Kidney glomerular epithelial cell (primary cell): ENCODE data around the gene MLLT3.

Source experiments
- DNase-seq: peaks from one replicate; lab custom pipeline; 2025; lab: John Stamatoyannopoulos, UW

MLLT3 gene

GRCh38 chr9:20477940-20478620 lies 144.2 kb downstream of the MLLT3 start:
- no peak for DNase-seq

GRCh38 chr9:20476912-20477521 lies 145.3 kb downstream of the MLLT3 start:
- DNase-seq = no peak

GRCh38 chr9:20474496-20474895 lies 147.8 kb downstream of the MLLT3 start:
- DNase-seq = no peak

GRCh38 chr9:20473515-20474013 lies 148.7 kb downstream of the MLLT3 start:
- DNase-seq = no peak

DNA sequence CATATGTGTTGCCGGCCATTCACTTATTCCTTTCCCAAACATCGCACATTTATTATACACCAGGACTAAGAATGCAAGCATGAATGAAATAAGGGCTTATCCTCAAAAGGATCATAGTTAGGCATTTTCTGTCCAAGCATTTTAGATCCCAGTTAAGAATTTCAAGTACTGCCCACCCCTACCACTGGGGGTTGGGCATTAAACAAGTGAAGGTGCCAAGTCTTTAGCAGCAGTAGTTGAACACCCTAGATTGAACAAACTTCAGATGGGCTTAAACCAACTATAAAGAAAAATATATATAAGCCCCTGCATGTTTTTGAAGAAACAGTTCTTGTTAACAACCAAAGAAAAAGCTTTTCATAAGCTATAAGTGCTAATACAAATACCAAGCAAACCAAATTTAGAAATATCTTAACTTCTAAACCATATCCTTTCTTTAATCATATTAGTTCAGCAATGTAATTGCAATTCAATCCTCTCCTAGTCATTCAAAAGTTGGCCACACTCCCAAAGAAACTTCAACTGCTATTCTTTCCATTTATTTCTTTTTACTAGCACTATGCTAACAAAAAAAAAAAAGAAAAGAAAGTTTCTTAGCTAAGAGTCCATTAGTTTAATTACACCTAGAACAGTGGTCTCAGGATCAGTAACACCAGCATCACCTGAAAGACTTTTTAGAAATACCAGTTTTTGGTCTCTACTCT lies 149.8 kb downstream of the MLLT3 start:
- DNase-seq = no peak

GRCh38 chr9:20466328-20467008 lies 155.8 kb downstream of the MLLT3 start:
- no peak for DNase-seq

DNA sequence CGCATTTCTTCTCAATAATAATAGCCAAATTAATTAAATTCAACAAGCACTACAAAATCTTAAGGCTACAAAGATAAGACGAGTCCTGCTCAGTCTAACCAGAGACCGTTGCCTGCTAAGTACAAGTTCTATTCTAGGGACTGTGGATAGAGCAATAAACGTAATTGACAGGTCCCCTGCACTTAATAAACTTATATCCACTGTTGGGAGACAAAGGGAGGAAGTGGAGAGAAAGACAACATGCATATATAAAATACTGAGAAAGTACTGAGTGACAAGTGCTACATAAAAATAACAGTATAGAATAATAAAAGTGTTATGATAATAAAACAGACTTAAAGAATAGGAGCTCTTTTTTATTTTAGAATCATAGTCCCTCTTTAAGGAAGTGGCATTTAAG lies 158.1 kb downstream of the MLLT3 start:
- DNase-seq = no peak

- DNase-seq = no peak
Measured at GRCh38 chr9:20463823-20464222, 158.5 kb downstream of the MLLT3 start.

- DNase-seq = no peak
Measured at GRCh38 chr9:20462410-20462809, 159.9 kb downstream of the MLLT3 start.

GRCh38 chr9:20447291-20447690 lies 175.0 kb downstream of the MLLT3 start:
- DNase-seq = no peak

DNA sequence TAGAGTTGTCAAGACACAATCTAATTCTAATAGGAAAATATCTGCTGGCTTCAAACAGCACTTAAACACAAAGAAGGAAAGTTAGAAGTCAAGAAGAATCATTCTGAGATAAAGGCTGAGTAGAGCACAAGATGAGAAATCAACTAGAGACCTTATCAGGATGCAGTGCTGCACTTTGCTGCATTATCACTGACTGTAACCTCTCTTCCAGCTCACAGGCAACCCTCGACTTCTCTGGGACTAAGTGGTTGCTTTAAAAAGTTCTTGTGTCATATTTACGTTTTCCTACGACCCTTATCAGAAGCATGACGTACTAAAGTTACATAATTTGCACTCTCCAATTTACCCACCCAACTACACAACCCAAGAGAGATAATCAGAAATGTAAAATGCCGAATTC lies 176.1 kb downstream of the MLLT3 start:
- DNase-seq = no peak

DNA sequence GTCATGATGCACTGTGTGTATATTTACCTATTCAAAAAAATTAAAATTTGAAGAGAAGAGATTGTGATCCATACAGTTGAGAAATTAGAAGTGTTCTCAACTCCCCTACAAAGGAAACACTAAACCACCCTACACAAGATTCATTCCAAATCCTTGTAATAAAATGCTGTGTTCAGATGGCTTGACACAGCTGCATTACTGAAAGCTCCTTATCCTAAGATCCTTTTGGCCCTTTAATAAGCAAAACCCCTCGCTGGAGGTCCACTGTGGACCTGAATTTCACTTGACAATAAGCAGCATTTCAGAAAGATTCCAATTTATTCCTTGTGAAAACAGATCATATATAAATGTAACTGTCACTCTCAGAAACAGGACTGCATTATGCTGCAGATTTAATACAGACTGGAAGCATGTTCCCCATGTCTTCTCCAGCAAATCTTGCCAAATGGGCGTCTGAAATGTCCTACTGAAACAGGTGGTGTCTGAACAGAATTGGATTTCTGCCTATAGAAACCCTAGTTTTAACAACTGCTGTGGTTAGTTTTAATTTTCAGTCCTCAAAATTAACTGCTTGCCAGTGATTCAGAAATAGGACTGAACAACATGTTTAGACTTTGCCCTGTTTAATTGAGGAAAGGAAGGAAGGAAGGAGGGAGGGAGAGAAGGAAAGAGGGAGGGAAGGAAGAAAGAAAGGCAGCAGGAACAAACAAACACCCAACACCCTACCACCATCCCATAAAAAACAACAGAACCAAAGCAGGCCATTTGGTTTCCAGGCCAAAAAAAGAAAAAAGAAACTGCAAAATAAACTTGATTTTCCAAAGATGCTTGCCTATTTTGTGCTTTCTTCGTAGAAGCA lies 179.6 kb downstream of the MLLT3 start:
- no peak for DNase-seq

DNA sequence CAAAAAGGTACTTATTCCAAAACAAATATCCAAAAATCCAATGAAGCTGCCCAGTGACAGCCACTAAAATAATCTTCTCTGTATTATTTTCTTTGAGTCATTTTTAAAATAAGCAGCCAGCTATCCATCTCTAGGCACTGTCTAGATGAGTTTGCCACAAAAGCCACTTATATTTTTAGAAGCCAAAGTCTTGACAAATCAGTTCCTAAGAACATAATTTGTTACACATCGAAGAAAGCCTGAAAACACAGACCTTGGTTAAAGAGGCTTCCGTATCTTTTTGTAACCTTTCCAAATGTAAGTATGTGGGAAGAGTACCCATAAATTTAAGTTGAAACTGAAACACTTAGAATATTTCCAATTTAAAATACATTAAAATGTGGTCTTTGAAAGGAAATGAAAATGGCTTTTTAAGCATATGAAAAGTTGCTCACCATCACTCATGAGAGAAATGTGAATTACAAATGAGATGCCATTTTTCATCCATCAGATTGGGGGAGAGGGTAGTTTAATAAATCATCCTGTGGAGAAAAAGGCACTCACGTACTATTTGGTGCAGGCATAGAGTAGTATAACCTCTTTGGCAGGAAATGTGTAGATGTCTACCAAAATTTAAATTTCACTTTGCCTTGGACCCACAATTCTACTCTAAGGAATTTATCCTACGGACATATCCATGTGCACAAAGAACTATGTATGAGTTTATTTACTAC lies 180.4 kb downstream of the MLLT3 start:
- no peak for DNase-seq

DNA sequence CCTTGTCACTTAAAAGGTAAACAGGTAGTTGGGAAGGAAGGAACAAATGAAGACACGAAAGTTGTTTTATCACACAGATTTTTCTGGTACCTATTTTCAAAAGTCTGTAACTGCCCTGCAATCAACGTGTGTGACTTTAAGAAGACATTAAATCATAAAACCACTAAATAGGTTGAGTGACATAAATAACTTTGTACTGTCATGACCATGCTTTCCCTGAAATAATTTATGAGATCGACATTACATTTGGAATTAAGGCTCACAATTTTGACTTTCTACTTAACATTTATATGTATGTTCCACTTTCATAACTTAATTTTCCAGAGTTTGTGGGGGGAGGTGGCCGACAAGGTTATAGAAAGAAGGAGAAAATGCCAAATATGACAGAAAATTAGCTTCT lies 181.1 kb downstream of the MLLT3 start:
- DNase-seq = no peak

DNA sequence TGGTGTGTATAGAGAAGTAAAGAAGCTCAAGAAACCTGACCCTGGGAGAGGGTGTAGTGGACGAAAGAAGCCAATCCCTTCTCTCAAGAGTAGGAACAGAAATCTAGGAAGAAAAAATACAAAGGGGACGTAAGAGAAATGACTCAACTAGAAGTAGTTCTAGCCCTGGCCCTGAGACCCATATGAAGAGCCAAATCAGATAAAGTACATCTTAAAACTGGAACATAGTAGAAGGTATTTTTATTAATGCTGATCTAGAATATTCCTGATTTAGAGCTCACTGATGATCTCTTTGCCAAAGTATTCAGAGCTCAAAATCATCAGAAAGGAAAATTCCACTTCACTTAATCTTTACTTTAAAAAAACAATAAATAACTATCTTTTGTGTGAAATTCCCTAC lies 184.8 kb downstream of the MLLT3 start:
- no peak for DNase-seq

DNA sequence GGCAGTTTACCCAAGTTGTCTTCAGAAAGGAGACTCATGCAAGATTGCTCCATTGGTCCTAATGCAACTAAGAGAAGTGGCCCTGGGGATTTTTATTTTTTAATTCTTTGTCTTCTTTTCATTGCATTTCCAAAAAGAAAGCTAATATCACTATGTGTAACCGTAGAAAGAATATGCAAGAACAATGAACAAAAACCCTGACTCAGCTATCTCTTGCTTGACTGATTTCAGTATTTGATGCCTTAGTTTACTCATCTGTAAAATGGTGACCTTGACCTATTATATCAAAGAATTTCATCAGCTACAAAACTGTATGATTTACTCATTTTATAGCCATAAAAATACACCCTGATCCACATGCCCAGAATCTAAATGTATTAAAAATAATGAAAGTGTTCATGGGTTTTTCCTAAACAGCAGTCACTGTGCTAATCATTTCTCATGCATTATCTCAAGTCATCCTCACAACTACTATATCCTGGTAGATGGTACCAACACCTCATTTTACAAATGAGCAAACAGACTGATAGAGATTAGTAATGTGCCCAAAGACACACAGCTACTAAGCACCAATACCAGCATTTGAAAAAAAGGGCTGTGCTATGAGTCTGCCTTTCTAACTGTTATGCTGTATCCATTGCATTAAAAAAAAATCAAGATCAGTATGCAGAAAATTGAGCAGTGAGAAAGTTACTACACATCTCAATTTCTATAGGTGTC lies 185.7 kb downstream of the MLLT3 start:
- no peak for DNase-seq

GRCh38 chr9:20428976-20429375 lies 193.3 kb downstream of the MLLT3 start:
- no peak for DNase-seq

- DNase-seq = no peak
Measured at GRCh38 chr9:20427359-20427758, 194.9 kb downstream of the MLLT3 start.

- DNase-seq = no peak
Measured at GRCh38 chr9:20426019-20426418, 196.3 kb downstream of the MLLT3 start.

- DNase-seq = no peak
Measured at GRCh38 chr9:20419533-20419932, 202.8 kb downstream of the MLLT3 start.
